H1 (cell line): Measurements from ENCODE around the gene INTS1. TPM values are rescaled to one million over a fixed set of nuclear protein-coding genes. Genes with fewer than 3 reads are reported as not detected.

Source experiments
- CTCF ChIA-PET: fragments of 300-600 bp; sonication (Branson Sonifier 250); formaldehyde crosslinking; loops from one replicate; lab custom pipeline; 2021; ENCODE audit not compliant: partially characterized antibody; lab: Charles Lee
- POLR2A ChIA-PET: fragments of 300-600 bp; sonication (Branson Sonifier 250); formaldehyde crosslinking; loops from one replicate; lab custom pipeline; 2021; ENCODE audit warnings: inconsistent platforms; ENCODE audit not compliant: partially characterized antibody; lab: Charles Lee
- DNase-seq, 2 experiments: peaks; one replicate each; pipeline versions ENCODE4 v3.0.0 to v3.0.0-alpha.2; 2010 to 2022; ENCODE audit warnings: low spot score in 2 of 2, low read depth in 1 of 2, mixed read lengths in 1 of 2
- FAIRE-seq: peaks from 2 replicates; lab custom pipeline; 2011; peaks lifted over from hg19 to GRCh38; lab: Jason Lieb, UNC
- H2AFZ ChIP-seq: 2 replicates; pipeline ENCODE4 v1.8.1; 2012; ENCODE audit warnings: low read length, inconsistent platforms
- H2AK5ac ChIP-seq: 2 replicates; pipeline ENCODE4 v1.6.1; 2013; ENCODE audit warnings: low read depth, low read length
- H2BK120ac ChIP-seq: replicated peaks from 2 replicates; pipeline ENCODE3; 2013; ENCODE audit warnings: low read depth, low read length, inconsistent platforms
- H2BK12ac ChIP-seq: 2 replicates; pipeline ENCODE4 v1.6.1; 2013; ENCODE audit warnings: low read depth, low read length
- H2BK15ac ChIP-seq: 2 replicates; pipeline ENCODE4 v1.6.1; 2013; ENCODE audit warnings: low read length
- H2BK20ac ChIP-seq: 2 replicates; pipeline ENCODE4 v1.6.1; 2013; ENCODE audit warnings: low read length
- H2BK5ac ChIP-seq: 2 replicates; pipeline ENCODE4 v1.6.1; 2013; ENCODE audit warnings: low read depth, low read length
- H3K14ac ChIP-seq: 2 replicates; pipeline ENCODE4 v1.6.1; 2013; ENCODE audit warnings: inconsistent platforms; ENCODE audit not compliant: insufficient read length
- H3K18ac ChIP-seq: 2 replicates; pipeline ENCODE4 v1.6.1; 2013; ENCODE audit warnings: low read length; ENCODE audit errors: extremely low read depth
- H3K23ac ChIP-seq: 2 replicates; pipeline ENCODE4 v1.6.1; 2013; ENCODE audit warnings: inconsistent platforms; ENCODE audit not compliant: insufficient read length
- H3K23me2 ChIP-seq: 2 replicates; pipeline ENCODE4 v1.6.1; 2013; ENCODE audit warnings: low read depth, low read length
- H3K27ac ChIP-seq: 2 replicates; pipeline ENCODE4 v1.6.1; 2011; ENCODE audit warnings: low read depth, low read length, inconsistent platforms
- H3K27me3 ChIP-seq, 4 experiments: replicated peaks in 1 of 4; 1 replicate in 1 of 4; 2 replicates in 3 of 4; pipeline versions ENCODE4 v1.6.1 to v1.8.1; 2011 to 2013; ENCODE audit warnings: low read length in 3 of 4, mild to moderate bottlenecking in 3 of 4, inconsistent platforms in 2 of 4, mixed read lengths in 2 of 4, moderate library complexity in 1 of 4; ENCODE audit not compliant: control insufficient read depth in 3 of 4, insufficient read depth in 3 of 4; ENCODE audit errors: extremely low read depth in 1 of 4
- H3K36me3 ChIP-seq, 4 experiments: 2 replicates each; pipeline versions ENCODE4 v1.6.1 to v1.8.1; 2011 to 2013; ENCODE audit warnings: mild to moderate bottlenecking in 4 of 4, low read length in 3 of 4, moderate library complexity in 2 of 4, control low read depth in 1 of 4, inconsistent platforms in 1 of 4; ENCODE audit not compliant: insufficient read depth in 4 of 4, control insufficient read depth in 2 of 4
- H3K4ac ChIP-seq: replicated peaks from 2 replicates; pipeline ENCODE3; 2013; ENCODE audit warnings: low read length, low read depth, mixed read lengths, inconsistent platforms; ENCODE audit not compliant: insufficient read length
- H3K4me1 ChIP-seq, 4 experiments: replicated peaks in 1 of 4; 1 replicate in 1 of 4; 2 replicates in 3 of 4; pipeline versions ENCODE4 v1.6.1 to v1.8.1; 2011 to 2013; ENCODE audit warnings: low read length in 3 of 4, inconsistent platforms in 2 of 4, mixed read lengths in 1 of 4; ENCODE audit not compliant: insufficient read depth in 4 of 4, control insufficient read depth in 3 of 4
- H3K4me2 ChIP-seq, 2 experiments: 2 replicates each; pipeline versions ENCODE4 v1.6.1 to v1.8.1; 2011 to 2013; ENCODE audit warnings: low read depth in 2 of 2, low read length in 2 of 2, control low read depth in 1 of 2, inconsistent platforms in 1 of 2, mild to moderate bottlenecking in 1 of 2; ENCODE audit not compliant: insufficient read depth in 1 of 2
- H3K4me3 ChIP-seq, 4 experiments: fragments of 200-600, 300-600 bp in 1 of 4; sonication (generic), shearing (Covaris generic), sonication (Bioruptor Twin) in 1 of 4; 2 replicates each; pipeline versions ENCODE4 v1.5.1 to v1.8.1; 2011 to 2016; ENCODE audit warnings: low read length in 4 of 4, low read depth in 3 of 4, control low read depth in 2 of 4, inconsistent platforms in 2 of 4, mild to moderate bottlenecking in 2 of 4, mixed read lengths in 1 of 4, moderate library complexity in 1 of 4; ENCODE audit not compliant: insufficient read depth in 2 of 4; ENCODE audit errors: extremely low read depth in 1 of 4
- H3K56ac ChIP-seq: replicated peaks from 2 replicates; pipeline ENCODE3; 2013; ENCODE audit warnings: low read depth, mild to moderate bottlenecking, mixed read lengths, low read length, inconsistent platforms; ENCODE audit not compliant: insufficient read length
- H3K79me1 ChIP-seq: 2 replicates; pipeline ENCODE4 v1.6.1; 2013; ENCODE audit warnings: low read depth, low read length, control low read depth
- H3K79me2 ChIP-seq, 2 experiments: 2 replicates each; pipeline versions ENCODE4 v1.6.1 to v1.8.1; 2012 to 2013; ENCODE audit warnings: low read length in 2 of 2, mild to moderate bottlenecking in 2 of 2, inconsistent platforms in 1 of 2; ENCODE audit not compliant: insufficient read depth in 2 of 2, control insufficient read depth in 1 of 2
- H3K9ac ChIP-seq, 4 experiments: replicated peaks in 1 of 4; 1 replicate in 1 of 4; 2 replicates in 3 of 4; pipeline versions ENCODE4 v1.6.1 to v1.8.1; 2011 to 2013; ENCODE audit warnings: low read depth in 3 of 4, low read length in 3 of 4, control low read depth in 2 of 4, mild to moderate bottlenecking in 2 of 4, moderate library complexity in 2 of 4, inconsistent platforms in 1 of 4; ENCODE audit errors: extremely low read depth in 1 of 4
- H3K9me3 ChIP-seq, 2 experiments: 2 replicates each; pipeline versions ENCODE4 v1.6.1 to v1.8.1; 2012 to 2013; ENCODE audit warnings: mild to moderate bottlenecking in 2 of 2, moderate library complexity in 2 of 2, control low read depth in 1 of 2, inconsistent platforms in 1 of 2, low read depth in 1 of 2, low read length in 1 of 2, mixed read lengths in 1 of 2; ENCODE audit not compliant: insufficient read depth in 2 of 2
- H4K20me1 ChIP-seq, 2 experiments: replicated peaks in 1 of 2; 2 replicates each; pipeline versions ENCODE3 to v1.8.1; 2011 to 2013; ENCODE audit warnings: inconsistent platforms in 2 of 2, low read length in 2 of 2, mild to moderate bottlenecking in 1 of 2; ENCODE audit not compliant: insufficient read depth in 2 of 2, control insufficient read depth in 1 of 2
- H4K5ac ChIP-seq: 2 replicates; pipeline ENCODE4 v1.6.1; 2013; ENCODE audit warnings: low read length, low read depth, mixed read lengths, inconsistent platforms; ENCODE audit not compliant: insufficient read length
- H4K8ac ChIP-seq: 2 replicates; pipeline ENCODE4 v1.8.0; 2013; ENCODE audit warnings: mild to moderate bottlenecking, moderate library complexity, low read length, inconsistent platforms; ENCODE audit not compliant: insufficient read depth; ENCODE audit errors: extremely low read depth
- H4K91ac ChIP-seq: replicated peaks from 2 replicates; pipeline ENCODE3; 2013; ENCODE audit warnings: low read length, mixed read lengths, inconsistent platforms; ENCODE audit not compliant: insufficient read length
- CHD2 ChIP-seq: IDR thresholded peaks from 2 replicates; pipeline ENCODE4 v1.6.1; 2012; ENCODE audit warnings: low read length, improper control_type of control experiment
- KDM1A ChIP-seq: fragments of 200-600, 300-600 bp; sonication (generic); IDR thresholded peaks from 2 replicates; pipeline ENCODE4 v1.7.1; 2016; ENCODE audit warnings: mild to moderate bottlenecking, low read length, borderline replicate concordance
- MAX ChIP-seq: IDR thresholded peaks from 2 replicates; pipeline ENCODE4 v1.6.1; 2012; ENCODE audit warnings: inconsistent platforms
- POLR2AphosphoS5 ChIP-seq: IDR thresholded peaks from 2 replicates; pipeline ENCODE4 v1.6.1; 2011; ENCODE audit warnings: low read depth, low read length
- POU5F1 ChIP-seq: IDR thresholded peaks from 2 replicates; pipeline ENCODE4 v1.6.1; 2011; ENCODE audit warnings: low read depth, mild to moderate bottlenecking, low read length, moderate library complexity
- SIRT6 ChIP-seq: IDR thresholded peaks from one replicate; pipeline ENCODE4 v1.7.1; 2012; ENCODE audit warnings: low read length, inconsistent platforms
- SIX5 ChIP-seq: IDR thresholded peaks from 2 replicates; pipeline ENCODE4 v1.6.1; 2011; ENCODE audit warnings: mild to moderate bottlenecking, low read depth, low read length
- SP1 ChIP-seq: IDR thresholded peaks from 2 replicates; pipeline ENCODE4 v1.6.1; 2011; ENCODE audit warnings: low read depth, low read length
- TAF1 ChIP-seq: IDR thresholded peaks from 2 replicates; pipeline ENCODE4 v1.6.1; 2011; ENCODE audit warnings: mild to moderate bottlenecking, low read depth, low read length
- WGBS, 2 experiments: shearing (Covaris generic) in 1 of 2; methylation state at CpG; one replicate each; pipeline versions ENCODE4 v1.1.6 to v1.1.7; 2013 to 2015; ENCODE audit warnings: low lambda C conversion rate in 2 of 2, mixed read lengths in 2 of 2, inconsistent platforms in 1 of 2, low coverage in 1 of 2, missing lambda C conversion rate in 1 of 2; ENCODE audit not compliant: insufficient replicate concordance in 2 of 2, insufficient coverage in 1 of 2, insufficient read length in 1 of 2; ENCODE audit errors: extremely low coverage in 1 of 2, missing lambda C conversion rate in 1 of 2; 5-methylcytosine and 5-hydroxymethylcytosine counted together
- polyA plus RNA-seq, 7 experiments: library from polyadenylated mRNA; depleted of rRNA in 3 of 7; stranded (reverse) in 5 of 7; unstranded in 2 of 7; fragments of >200 nt in 5 of 7; fragments of 200-250 nt in 2 of 7; gene quantifications; 1 replicate in 5 of 7; 2 replicates in 1 of 7; 4 replicates in 1 of 7; pipeline versions ENCODE4 v1.2.1 to v1.2.3, GENCODE V29; 2011 to 2013; ENCODE audit warnings: missing spikeins in 2 of 7, mixed read lengths in 2 of 7
- total RNA-seq: library from RNA; stranded (reverse); fragmentation: NEBNext Ultra II Directional; extraction: Animal tissue kit (Norgen Biotek cat#: 25700); gene quantifications from 2 replicates; pipeline ENCODE4 v1.2.1, GENCODE V29; 2021

Gene INTS1
- total and polyA plus RNA-seq, 2 of the 8 experiments (the other 6 are each of a cell fraction or from before 2014, with no cell fraction given), result 76.9 to 104 TPM

GRCh38 chr7:1533547-1534329, 29.5 kb upstream of the INTS1 start:
- Histone ChIP-seq H3K4me3 (no peak overlapping the region), H3K23ac (no peak overlapping the region), H2BK20ac (no peak overlapping the region), H3K9ac (no peak overlapping the region), H3K9me3 (no peaks in the 10 kb centered on the region), H3K27ac (no peak overlapping the region), H3K4ac (no peak overlapping the region), H2BK15ac (no peak overlapping the region), H3K36me3 (no peaks in the 10 kb centered on the region), H4K91ac (no peak overlapping the region), H2BK120ac (no peak overlapping the region), H4K5ac (no peak overlapping the region), H2AFZ (no peak overlapping the region), H3K27me3 (no peaks in the 10 kb centered on the region; a peak in 2 of 7 replicates), H2BK12ac (no peak overlapping the region), H2BK5ac (no peak overlapping the region), H4K8ac (peak overlapping the region; percentile 44; the same call in 1 of the 2 replicates), H3K56ac (no peak overlapping the region), H2AK5ac (no peak overlapping the region), H3K4me1 (peaks cover 13 to 45% (median 32%) of the 10 kb centered on the region in 4 experiments), H3K4me2 (no peak overlapping the region), H3K79me1 (peaks cover 23% of the 10 kb centered on the region), H3K79me2 (peaks cover 0 to 67% of the 10 kb centered on the region in 2 experiments; a peak in 3 of 4 replicates), H3K18ac (no peak overlapping the region), H3K14ac (no peak overlapping the region), H3K23me2 (peaks cover 6% of the 10 kb centered on the region; the same call in 1 of the 2 replicates), H4K20me1 (peaks cover 15 to 19% of the 10 kb centered on the region in 2 experiments)
- DNase-seq (no peak), FAIRE-seq (no peak)
- POLR2A ChIA-PET, result interaction anchor here (0.6 to 4.9 kb wide), 7 partner anchors 10 to 35 kb away, joined by 3 to 26 read pairs (median 4); no protein-coding TSS in a partner anchor
- 87% methylated on average over 23 of the region's 24 CpGs; no CpG with 5 or more reads in 1 of the 2 experiments for WGBS, 2 experiments
- CTCF ChIA-PET, result interaction anchor here (0.6 to 2.2 kb wide), 5 partner anchors 8 to 157 kb away, joined by 3 to 8 read pairs (median 5); partner anchors contain the start of genes INTS1 and TMEM184A
- TF ChIP-seq TAF1, result no peak
- TF ChIP-seq SP1, result no peak
- no peak for TF ChIP-seq SIRT6
- no peak for TF ChIP-seq MAX
- TF ChIP-seq CHD2, result no peak
- no peak for TF ChIP-seq POLR2AphosphoS5
- TF ChIP-seq SIX5, result no peak
- TF ChIP-seq POU5F1, result no peak
- TF ChIP-seq KDM1A, result no peak
